Measurements from ENCODE around the gene PLXNA2. TPM values are rescaled to one million over a fixed set of nuclear protein-coding genes. Genes with fewer than 3 reads are reported as not detected.

Gene PLXNA2
- total and polyA plus RNA-seq, 2 of the 13 experiments (the other 11 are each of a cell fraction or from before 2014, with no cell fraction given) = 1.1 to 2.1 TPM

DNA sequence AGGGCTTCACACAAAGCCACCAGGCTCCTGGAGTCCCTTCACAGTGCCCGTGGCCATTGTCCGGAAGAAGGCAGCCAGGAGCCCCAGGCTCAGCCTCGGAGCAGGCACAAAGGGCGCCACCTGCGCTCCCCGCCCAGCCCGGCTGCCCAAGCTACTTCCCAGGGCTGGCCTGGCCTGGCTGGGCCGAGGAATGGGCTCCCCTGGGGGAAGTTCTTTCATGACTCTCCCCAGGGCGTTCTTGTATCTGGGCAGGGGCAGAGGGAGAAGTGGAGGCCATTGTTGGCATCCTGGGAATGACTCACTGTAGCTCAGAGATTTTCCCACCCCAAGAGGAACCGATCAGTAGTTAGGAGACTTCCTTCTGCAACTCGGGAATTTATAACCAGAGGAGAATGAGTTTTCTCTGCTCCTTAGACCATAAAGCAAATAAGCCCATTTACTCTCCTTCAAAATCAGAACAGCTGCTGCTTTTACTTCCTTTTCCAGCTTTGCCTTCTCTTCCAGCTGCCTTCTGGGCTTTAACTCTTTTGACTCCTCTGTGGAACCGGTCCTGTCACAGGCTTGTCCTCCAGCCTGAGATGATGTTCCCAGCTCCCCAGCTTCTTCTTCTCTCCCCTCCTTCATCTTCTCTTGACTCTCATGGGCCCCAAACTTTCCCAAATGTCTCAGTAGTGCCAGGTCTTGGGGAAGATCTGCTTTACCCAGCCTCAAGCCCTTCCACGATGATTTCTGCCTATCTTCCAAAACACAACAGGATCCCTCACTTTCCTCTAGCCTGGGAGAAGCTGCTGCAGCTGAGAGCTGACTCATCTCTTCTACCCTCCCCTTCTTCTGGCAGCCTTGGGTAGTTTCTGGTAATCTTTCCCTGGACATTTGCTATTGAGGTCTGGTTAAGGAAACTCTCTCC, 214.6 kb downstream of the PLXNA2 start:
- no peak overlapping the region for H2AFZ ChIP-seq (ENCODE audit: low read length)
- in situ Hi-C loops (cut with HindIII; ENCODE audit: extremely low pct_ligation_motif_present, low pct_unique_long_range_greater_than_20kb) (no loop called here), intact Hi-C loops (cut with micrococcal nuclease; ENCODE audit: unreplicated experiment) (no loop called here)
- H3K36me3 ChIP-seq (replicated peaks in 1 of 2; ENCODE audit: control insufficient read depth in 1 of 2, insufficient read depth in 2 of 2, low read length in 2 of 2) = no peaks in the 10 kb centered on the region
- ChIA-PET CTCF (ENCODE audit: low intra/inter-chr PET ratio, low total read pairs) (no interaction called here), POLR2A (no interaction called here)
- H3K79me2 ChIP-seq (ENCODE audit: insufficient read depth, low read length) = no peaks in the 10 kb centered on the region
- ATAC-seq (no peak), DNase-seq (ENCODE audit: low spot score) (no peak), FAIRE-seq (no peak)
- TF ChIP-seq, protein P1, sequence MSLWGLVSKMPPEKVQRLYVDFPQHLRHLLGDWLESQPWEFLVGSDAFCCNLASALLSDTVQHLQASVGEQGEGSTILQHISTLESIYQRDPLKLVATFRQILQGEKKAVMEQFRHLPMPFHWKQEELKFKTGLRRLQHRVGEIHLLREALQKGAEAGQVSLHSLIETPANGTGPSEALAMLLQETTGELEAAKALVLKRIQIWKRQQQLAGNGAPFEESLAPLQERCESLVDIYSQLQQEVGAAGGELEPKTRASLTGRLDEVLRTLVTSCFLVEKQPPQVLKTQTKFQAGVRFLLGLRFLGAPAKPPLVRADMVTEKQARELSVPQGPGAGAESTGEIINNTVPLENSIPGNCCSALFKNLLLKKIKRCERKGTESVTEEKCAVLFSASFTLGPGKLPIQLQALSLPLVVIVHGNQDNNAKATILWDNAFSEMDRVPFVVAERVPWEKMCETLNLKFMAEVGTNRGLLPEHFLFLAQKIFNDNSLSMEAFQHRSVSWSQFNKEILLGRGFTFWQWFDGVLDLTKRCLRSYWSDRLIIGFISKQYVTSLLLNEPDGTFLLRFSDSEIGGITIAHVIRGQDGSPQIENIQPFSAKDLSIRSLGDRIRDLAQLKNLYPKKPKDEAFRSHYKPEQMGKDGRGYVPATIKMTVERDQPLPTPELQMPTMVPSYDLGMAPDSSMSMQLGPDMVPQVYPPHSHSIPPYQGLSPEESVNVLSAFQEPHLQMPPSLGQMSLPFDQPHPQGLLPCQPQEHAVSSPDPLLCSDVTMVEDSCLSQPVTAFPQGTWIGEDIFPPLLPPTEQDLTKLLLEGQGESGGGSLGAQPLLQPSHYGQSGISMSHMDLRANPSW (CRISPR knock-in tag; IDR thresholded peaks at IDR 0.05; ENCODE audit: borderline replicate concordance) = no peak
- TF ChIP-seq RFX3 (CRISPR knock-in tag; IDR thresholded peaks at IDR 0.05) = no peak
- no peak for TF ChIP-seq ZNF441 (CRISPR knock-in tag; IDR thresholded peaks at IDR 0.05; ENCODE audit: borderline replicate concordance)
- TF ChIP-seq ZNF605 (CRISPR knock-in tag; IDR thresholded peaks at IDR 0.05) = no peak
- no peak for TF ChIP-seq BRCA1 (CRISPR knock-in tag; IDR thresholded peaks at IDR 0.05)
- TF ChIP-seq ZSCAN12 (CRISPR knock-in tag; IDR thresholded peaks at IDR 0.05) = no peak
- TF ChIP-seq, protein P2, sequence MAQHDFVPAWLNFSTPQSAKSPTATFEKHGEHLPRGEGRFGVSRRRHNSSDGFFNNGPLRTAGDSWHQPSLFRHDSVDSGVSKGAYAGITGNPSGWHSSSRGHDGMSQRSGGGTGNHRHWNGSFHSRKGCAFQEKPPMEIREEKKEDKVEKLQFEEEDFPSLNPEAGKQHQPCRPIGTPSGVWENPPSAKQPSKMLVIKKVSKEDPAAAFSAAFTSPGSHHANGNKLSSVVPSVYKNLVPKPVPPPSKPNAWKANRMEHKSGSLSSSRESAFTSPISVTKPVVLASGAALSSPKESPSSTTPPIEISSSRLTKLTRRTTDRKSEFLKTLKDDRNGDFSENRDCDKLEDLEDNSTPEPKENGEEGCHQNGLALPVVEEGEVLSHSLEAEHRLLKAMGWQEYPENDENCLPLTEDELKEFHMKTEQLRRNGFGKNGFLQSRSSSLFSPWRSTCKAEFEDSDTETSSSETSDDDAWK (CRISPR knock-in tag; IDR thresholded peaks at IDR 0.05) = no peak
- no peak for TF ChIP-seq SRY (CRISPR knock-in tag; IDR thresholded peaks at IDR 0.05)
- TF ChIP-seq ZNF850 (CRISPR knock-in tag; conservative IDR thresholded peaks at IDR 0.05) = no peak
- TF ChIP-seq TRIM24 (CRISPR knock-in tag; IDR thresholded peaks at IDR 0.05) = no peak
- 67% methylated on average over 4 of the region's 13 CpGs for WGBS (ENCODE audit: low lambda C conversion rate)
- H3K4me1 ChIP-seq (ENCODE audit: insufficient read depth, low read length) = no peaks in the 10 kb centered on the region
- no peak overlapping the region for H3K9ac ChIP-seq (ENCODE audit: insufficient read depth, low read depth, low read length)
- no peak overlapping the region for H3K27ac ChIP-seq (ENCODE audit: extremely low read length, insufficient read depth, low read length)
- H3K9me3 ChIP-seq (ENCODE audit: low read length) = no peaks in the 10 kb centered on the region
- no peaks in the 10 kb centered on the region for H4K20me1 ChIP-seq (ENCODE audit: insufficient read depth, low read length)
- no peak overlapping the region for H3K4me2 ChIP-seq (ENCODE audit: low read depth, low read length)
- no peak overlapping the region for H3K4me3 ChIP-seq (replicated peaks in 1 of 3; ENCODE audit: insufficient read depth in 1 of 3, low read depth in 2 of 3, low read length in 3 of 3)
- no peaks in the 10 kb centered on the region for H3K27me3 ChIP-seq (ENCODE audit: control insufficient read depth in 1 of 2, insufficient read depth in 2 of 2, low read length in 2 of 2)
- no TSS peak for BruUV-seq (replicated peaks)

Data from HepG2 (cell line).